Kidney (tissue), 14 donors: ENCODE results near the gene PPM1L. TPM values are rescaled to one million over a fixed set of nuclear protein-coding genes. Genes with fewer than 3 reads are reported as not detected.

ENCODE experiments used
- DNase-seq, 5 donors: peaks; one replicate each; pipeline ENCODE4 v3.0.0-alpha.2; 2013 to 2020
- FAIRE-seq: peaks from 2 replicates; lab custom pipeline; 2012; peaks lifted over from hg19 to GRCh38; lab: Jason Lieb, UNC
- H3K27ac ChIP-seq, 2 donors: one replicate each; pipeline ENCODE4 v1.7.0; 2013; ENCODE audit warnings: low read depth in 2 of 2, low read length in 2 of 2, inconsistent platforms in 1 of 2
- H3K27me3 ChIP-seq: one replicate; pipeline ENCODE4 v1.7.1; 2013; ENCODE audit warnings: low read length, inconsistent platforms; ENCODE audit not compliant: control insufficient read depth, insufficient read depth
- H3K36me3 ChIP-seq, 3 donors: one replicate each; pipeline versions ENCODE4 v1.7.0 to v1.7.1; 2013; ENCODE audit warnings: low read length in 3 of 3, control low read depth in 1 of 3, inconsistent platforms in 1 of 3; ENCODE audit not compliant: insufficient read depth in 3 of 3, control insufficient read depth in 2 of 3
- H3K4me1 ChIP-seq, 3 donors: one replicate each; pipeline versions ENCODE4 v1.7.0 to v1.7.1; 2013; ENCODE audit warnings: low read length in 3 of 3, inconsistent platforms in 1 of 3, low read depth in 1 of 3; ENCODE audit not compliant: control insufficient read depth in 2 of 3, insufficient read depth in 2 of 3
- H3K4me3 ChIP-seq, 3 donors: one replicate each; pipeline versions ENCODE4 v1.7.0 to v1.8.1; 2013; ENCODE audit warnings: low read length in 3 of 3, control low read depth in 1 of 3, inconsistent platforms in 1 of 3
- H3K9ac ChIP-seq, 3 donors: one replicate each; pipeline versions ENCODE4 v1.7.0 to v1.7.1; 2013; ENCODE audit warnings: low read length in 3 of 3, control low read depth in 1 of 3, inconsistent platforms in 1 of 3
- H3K9me3 ChIP-seq, 3 donors: one replicate each; pipeline versions ENCODE4 v1.7.0 to v1.7.1; 2013; ENCODE audit warnings: low read length in 3 of 3, control low read depth in 1 of 3, inconsistent platforms in 1 of 3; ENCODE audit not compliant: control insufficient read depth in 2 of 3, insufficient read depth in 1 of 3
- CTCF ChIP-seq: IDR thresholded peaks from 3 replicates; pipeline ENCODE4 v1.5.1; 2012; ENCODE audit warnings: mild to moderate bottlenecking, moderate library complexity, borderline replicate concordance; ENCODE audit not compliant: insufficient read depth; ENCODE audit errors: extremely low read depth
- intact Hi-C: fragments of 100-400 bp; cut with DNase I; formaldehyde crosslinking; loops from one replicate; pipeline ENCODE4 v1.11.1; 2022
- polyA plus RNA-seq: library from polyadenylated mRNA; stranded (reverse); fragments of 350-450 nt; fragmentation: Illumina TruSeq; extraction: RNeasy Lipid Tissue Mini Kit (QIAGEN cat#74804); gene quantifications from one replicate; pipeline ENCODE4 v1.2.3, GENCODE V29; 2014; ENCODE audit warnings: low read depth, low replicate concordance; ENCODE audit not compliant: insufficient read depth
- total RNA-seq: library from RNA; stranded (reverse); fragmentation: NEBNext Ultra II Directional; extraction: Animal tissue kit (Norgen Biotek cat#: 25700); gene quantifications from one replicate; pipeline ENCODE4 v1.2.1, GENCODE V29; 2021
- donor health status: control.
- donor health status: control.
- donor health status: control.
- donor health status: control.
- donor health status: control.
- donor health status: DM: yes; HTN: yes; CAD: no.
- donor health status: Normal renal cell carcinoma (clear cell type).

Gene PPM1L
- total and polyA plus RNA-seq, 2 donors from 2014 or later = 2.8 to 13.8 TPM

- H3K4me1 ChIP-seq = peaks cover 0 to 3% (median 0%) of the 10 kb centered on the region in 3 donors
- no peak overlapping the region for H3K9ac ChIP-seq
- FAIRE-seq = no peak
- no peak overlapping the region for H3K4me3 ChIP-seq
- no peak for TF ChIP-seq CTCF
- H3K27me3 ChIP-seq = no peaks in the 10 kb centered on the region
- H3K36me3 ChIP-seq = no peaks in the 10 kb centered on the region
- intact Hi-C loops = no loop called here
- H3K27ac ChIP-seq = no peak overlapping the region
- no peaks in the 10 kb centered on the region for H3K9me3 ChIP-seq
- DNase-seq = no peak
Measured at GRCh38 chr3:160842021-160843005, 86.3 kb downstream of the PPM1L start.

DNA sequence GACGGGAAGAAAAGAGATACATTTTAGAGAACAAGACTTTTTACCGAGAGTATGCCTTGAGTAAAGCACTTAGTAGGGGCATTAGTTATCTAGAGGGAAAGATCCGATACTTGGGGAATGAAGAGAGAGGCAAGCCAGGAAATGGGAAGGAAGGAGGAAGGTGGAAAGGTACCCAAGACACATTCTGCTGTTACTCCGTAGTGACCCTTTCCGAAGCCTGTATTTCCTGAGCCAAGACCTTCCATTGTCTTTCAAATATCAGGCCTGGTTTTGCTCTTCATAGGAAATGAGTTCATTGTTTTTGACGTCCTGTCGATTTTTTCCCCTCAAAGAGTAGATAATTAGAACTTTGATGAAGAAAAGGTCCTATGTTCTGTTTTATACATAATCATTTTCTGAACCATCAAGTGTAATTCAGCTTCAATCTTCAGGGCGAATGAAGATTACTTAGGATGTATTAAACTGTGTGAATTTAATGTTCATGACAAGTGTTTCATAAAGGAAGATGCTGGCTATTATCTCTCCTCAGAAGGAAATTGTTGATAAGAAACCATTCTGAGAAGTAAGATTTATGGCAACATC, 95.7 kb downstream of the PPM1L start:
- no peak overlapping the region for H3K4me3 ChIP-seq
- no peak for FAIRE-seq

DNA sequence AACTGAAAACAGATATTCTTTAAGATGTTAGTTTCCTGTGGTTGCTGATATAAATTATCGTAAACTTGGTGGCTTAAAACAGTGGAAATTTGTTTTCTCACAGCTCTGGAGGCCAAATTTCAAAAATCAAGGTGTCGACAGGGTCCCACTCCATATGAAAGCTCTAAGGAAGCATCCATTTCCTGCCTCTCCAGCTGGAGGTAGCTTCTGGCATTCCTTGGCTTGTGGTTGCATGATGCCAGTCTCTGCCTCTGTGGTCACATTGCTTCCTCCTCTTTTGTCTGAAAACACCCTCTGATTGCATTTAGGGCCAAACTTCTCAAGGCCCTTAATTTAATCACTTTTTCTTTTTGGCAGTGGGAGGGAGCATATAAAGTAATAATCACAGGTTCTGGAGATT, 96.8 kb downstream of the PPM1L start:
- H3K36me3 ChIP-seq = no peaks in the 10 kb centered on the region
- H3K9ac ChIP-seq = no peak overlapping the region
- no peak for TF ChIP-seq CTCF
- H3K9me3 ChIP-seq = no peaks in the 10 kb centered on the region
- DNase-seq = no peak
- no peaks in the 10 kb centered on the region for H3K27me3 ChIP-seq
- intact Hi-C loops = no loop called here
- H3K4me1 ChIP-seq = no peaks in the 10 kb centered on the region
- H3K4me3 ChIP-seq = no peak overlapping the region
- no peak overlapping the region for H3K27ac ChIP-seq
- FAIRE-seq = no peak

More for the DNA sequence above, 95.7 kb downstream of the PPM1L start:
- Histone ChIP-seq H3K27me3 (no peaks in the 10 kb centered on the region), H3K27ac (no peak overlapping the region), H3K36me3 (no peaks in the 10 kb centered on the region), H3K4me1 (no peaks in the 10 kb centered on the region), H3K9me3 (no peaks in the 10 kb centered on the region), H3K9ac (no peak overlapping the region)
- intact Hi-C loops = no loop called here
- no peak for TF ChIP-seq CTCF
- no peak for DNase-seq
